Measurements from ENCODE around the gene HNRNPUL1. TPM values are rescaled to one million over a fixed set of nuclear protein-coding genes. Genes with fewer than 3 reads are reported as not detected.
A peak's percentile ranks its signal among the peaks of the same experiment; 100 is the strongest.

The HNRNPUL1 gene
- total RNA-seq, 1 experiment from 2014 or later, result 201 TPM

DNA sequence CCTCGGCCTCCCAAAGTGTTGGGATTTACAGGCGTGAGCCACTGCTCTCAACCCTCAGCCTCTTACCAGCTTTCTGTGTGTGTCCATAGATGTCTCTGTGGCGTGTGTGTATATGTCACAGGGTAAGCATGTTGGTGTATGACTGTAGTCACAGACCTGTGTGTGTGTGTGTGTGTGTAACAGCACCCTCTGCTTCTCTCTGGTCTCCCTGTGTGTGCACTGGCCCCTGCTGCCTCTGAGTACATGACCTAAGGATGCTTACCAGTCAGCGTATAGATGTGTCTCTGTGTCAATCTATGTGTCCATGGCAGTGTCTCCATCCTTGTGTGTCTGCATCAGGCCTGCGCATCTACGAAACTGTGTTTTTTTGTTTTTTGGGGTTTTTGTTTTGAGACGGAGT, 39.5 kb upstream of the HNRNPUL1 start:
- H3K4me3 ChIP-seq (replicated peaks in 1 of 2; ENCODE audit: low read depth in 1 of 2, low read length in 2 of 2), result no peak overlapping the region
- peak overlapping the region; percentile 98 for H3K4me2 ChIP-seq (ENCODE audit: low read length)
- no peaks in the 10 kb centered on the region for H3K9me3 ChIP-seq (ENCODE audit: control insufficient read depth in 1 of 2, insufficient read depth in 1 of 2, low read depth in 1 of 2, low read length in 2 of 2)
- no peak overlapping the region for H2AFZ ChIP-seq (ENCODE audit: low read depth, low read length, poor library complexity, severe bottlenecking)
- RAD21 ChIA-PET (ENCODE audit: low non-redundant PET in 1 of 2, low total read pairs in 2 of 2, uncharacterized antibody in 2 of 2, unreplicated experiment in 2 of 2), result no interaction called here
- DNase-seq (ENCODE audit: low read depth, low spot score) (no peak), ATAC-seq (no peak)
- peaks cover 66 to 98% of the 10 kb centered on the region in 2 experiments for H3K4me1 ChIP-seq (ENCODE audit: control insufficient read depth in 1 of 2, insufficient read depth in 2 of 2, low read length in 2 of 2)
- H3K79me2 ChIP-seq (ENCODE audit: insufficient read depth, low read length), result peaks cover 45% of the 10 kb centered on the region
- intact Hi-C loops (cut with micrococcal nuclease), result loop anchor here (5.0 kb wide), 1 partner anchor 38 kb away; the partner anchor contains the start of gene HNRNPUL1
- H3K36me3 ChIP-seq (ENCODE audit: control insufficient read depth in 1 of 2, insufficient read depth in 2 of 2, low read length in 2 of 2), result peaks cover 0 to 25% of the 10 kb centered on the region in 2 experiments; a peak in 1 of 4 replicates
- BruUV-seq (replicated peaks), result no TSS peak
- no peaks in the 10 kb centered on the region for H3K9me2 ChIP-seq (ENCODE audit: insufficient read depth)
- POLR2A ChIA-PET, result interaction anchor here (1.2 to 2.2 kb wide), 2 partner anchors 10 to 38 kb away, joined by 3 to 7 read pairs; no protein-coding TSS in a partner anchor
- peak overlapping the region; percentile 98 for H3K27ac ChIP-seq (ENCODE audit: low read depth, low read length)
- no peaks in the 10 kb centered on the region for H4K20me1 ChIP-seq (ENCODE audit: insufficient read depth)
- TF ChIP-seq EGR1 (IDR thresholded peaks at IDR 0.05; ENCODE audit: low read depth), result no peak
- CTCF ChIA-PET, result no interaction called here
- H3K9ac ChIP-seq (ENCODE audit: low read length), result peak overlapping the region; percentile 73
- H3K27me3 ChIP-seq (ENCODE audit: insufficient read depth, low read length), result no peaks in the 10 kb centered on the region

DNA sequence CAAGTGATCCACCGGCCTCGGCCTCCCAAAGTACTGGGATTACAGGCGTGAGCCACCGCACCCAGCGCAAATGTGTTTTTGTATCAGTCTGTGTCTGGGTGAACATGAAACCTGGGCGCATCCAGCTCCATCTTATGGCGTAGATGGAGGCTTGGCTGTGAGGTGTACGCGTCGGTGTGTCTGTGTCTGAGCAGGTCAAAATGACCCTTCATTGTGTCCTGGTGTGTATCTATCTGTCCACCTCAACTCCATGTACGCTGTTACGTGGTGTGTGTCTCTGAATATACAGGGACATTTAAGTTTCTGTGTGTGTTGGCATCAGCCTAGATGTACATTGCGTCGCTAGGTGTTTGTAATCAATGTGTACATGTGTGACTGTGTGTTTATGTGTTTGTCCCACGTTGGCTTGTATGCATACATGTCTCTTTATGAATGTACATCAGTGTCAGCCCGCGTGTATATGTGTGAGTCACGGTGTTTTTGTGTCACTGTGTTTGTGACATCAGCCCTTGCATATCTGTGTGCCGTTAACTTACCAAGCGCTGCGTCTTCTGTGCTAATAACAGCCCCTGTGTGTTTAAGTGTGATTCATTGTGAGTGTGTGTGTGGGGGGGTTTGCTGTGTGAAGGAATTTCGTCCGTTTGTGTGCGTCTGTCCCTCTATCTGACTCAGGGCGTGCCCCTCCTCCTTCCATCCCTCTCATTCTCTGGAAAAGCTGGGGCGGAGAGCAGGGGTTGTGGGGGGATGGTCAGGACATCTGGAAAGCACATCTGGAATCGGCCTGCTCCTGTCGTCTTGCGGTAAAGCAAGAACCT, 38.7 kb upstream of the HNRNPUL1 start:
- CTCF ChIA-PET, result interaction anchor here (1.2 to 1.3 kb wide), 2 partner anchors 21 to 37 kb away, joined by 4 to 5 read pairs; no protein-coding TSS in a partner anchor
- H3K79me2 ChIP-seq (ENCODE audit: insufficient read depth, low read length), result peaks cover 37% of the 10 kb centered on the region
- no peaks in the 10 kb centered on the region for H4K20me1 ChIP-seq (ENCODE audit: insufficient read depth)
- no peak overlapping the region for H2AFZ ChIP-seq (ENCODE audit: low read depth, low read length, poor library complexity, severe bottlenecking)
- H3K36me3 ChIP-seq (ENCODE audit: control insufficient read depth in 1 of 2, insufficient read depth in 2 of 2, low read length in 2 of 2), result peaks cover 0 to 25% of the 10 kb centered on the region in 2 experiments; a peak in 1 of 4 replicates
- peak overlapping the region; percentile 73 for H3K9ac ChIP-seq (ENCODE audit: low read length)
- H3K4me1 ChIP-seq (ENCODE audit: control insufficient read depth in 1 of 2, insufficient read depth in 2 of 2, low read length in 2 of 2), result peaks cover 68 to 100% of the 10 kb centered on the region in 2 experiments
- H3K27ac ChIP-seq (ENCODE audit: low read depth, low read length), result peak overlapping the region; percentile 98
- ATAC-seq (peak; percentile 73), DNase-seq (ENCODE audit: low read depth, low spot score) (peak; percentile 97)
- peak; percentile 87 for TF ChIP-seq SP1 (IDR thresholded peaks at IDR 0.05; ENCODE audit: low read depth)
- TF ChIP-seq, protein P1, sequence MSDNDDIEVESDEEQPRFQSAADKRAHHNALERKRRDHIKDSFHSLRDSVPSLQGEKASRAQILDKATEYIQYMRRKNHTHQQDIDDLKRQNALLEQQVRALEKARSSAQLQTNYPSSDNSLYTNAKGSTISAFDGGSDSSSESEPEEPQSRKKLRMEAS (IDR thresholded peaks at IDR 0.05), result peak; percentile 74
- no peak for TF ChIP-seq ZFX (IDR thresholded peaks at IDR 0.05)
- TF ChIP-seq SIN3A (IDR thresholded peaks at IDR 0.05; ENCODE audit: low read depth), result peak; percentile 93
- TF ChIP-seq JUND (IDR thresholded peaks at IDR 0.05), result peak; percentile 89
- TF ChIP-seq CBX3 (IDR thresholded peaks at IDR 0.05; ENCODE audit: low read depth), result peak; percentile 93; the same call in 1 of the 2 replicates
- TF ChIP-seq EZH2phosphoT487 (IDR thresholded peaks at IDR 0.05; ENCODE audit: borderline replicate concordance), result no peak
- TF ChIP-seq FOSL1 (IDR thresholded peaks at IDR 0.05; ENCODE audit: low read depth), result peak; percentile 89
- intact Hi-C loops (cut with micrococcal nuclease), result loop anchor here (5.0 kb wide), 1 partner anchor 37 kb away; the partner anchor contains the start of gene HNRNPUL1
- H3K27me3 ChIP-seq (ENCODE audit: insufficient read depth, low read length), result no peaks in the 10 kb centered on the region
- POLR2A ChIA-PET, result interaction anchor here (1.2 kb wide), 2 partner anchors 9 to 38 kb away, joined by 3 to 12 read pairs; partner anchors contain the start of gene HNRNPUL1
- TSS peak; percentile 74 for BruUV-seq (replicated peaks)
- H3K4me3 ChIP-seq (replicated peaks in 1 of 2; ENCODE audit: low read depth in 1 of 2, low read length in 2 of 2), result peak overlapping the region; percentile 33 to 50
- RAD21 ChIA-PET (ENCODE audit: low non-redundant PET in 1 of 2, low total read pairs in 2 of 2, uncharacterized antibody in 2 of 2, unreplicated experiment in 2 of 2), result interaction anchor here in 1 of 2 experiments (0.7 kb wide), 1 partner anchor 38 kb away, joined by 3 read pairs; no protein-coding TSS in a partner anchor
- H3K9me3 ChIP-seq (ENCODE audit: control insufficient read depth in 1 of 2, insufficient read depth in 1 of 2, low read depth in 1 of 2, low read length in 2 of 2), result no peaks in the 10 kb centered on the region
- H3K4me2 ChIP-seq (ENCODE audit: low read length), result peak overlapping the region; percentile 98
- no peaks in the 10 kb centered on the region for H3K9me2 ChIP-seq (ENCODE audit: insufficient read depth)

Measured in HCT116 (cell line).